NCI-H2081 (cell line): ENCODE results near the gene FAM13A.

Source experiments
- DNase-seq, 2 experiments: peaks; one replicate each; lab custom pipeline; 2025; lab: John Stamatoyannopoulos, UW

FAM13A gene

GRCh38 chr4:88718098-88718497, 338.9 kb downstream of the FAM13A start:
- no peak for DNase-seq

GRCh38 chr4:88713782-88714181, 343.2 kb downstream of the FAM13A start:
- no peak for DNase-seq

GRCh38 chr4:88709989-88710388, 347.0 kb downstream of the FAM13A start:
- DNase-seq = no peak

- DNase-seq = peak; percentile 50 to 62
Measured at GRCh38 chr4:88706574-88706973, 350.4 kb downstream of the FAM13A start.

- no peak for DNase-seq
Measured at GRCh38 chr4:88705805-88706492, 351.0 kb downstream of the FAM13A start.

- DNase-seq = no peak
Measured at GRCh38 chr4:88705223-88705622, 351.8 kb downstream of the FAM13A start.

- no peak for DNase-seq
Measured at GRCh38 chr4:88702782-88703181, 354.2 kb downstream of the FAM13A start.

- DNase-seq = no peak
Measured at GRCh38 chr4:88698519-88698918, 358.5 kb downstream of the FAM13A start.

- DNase-seq = peak; percentile 60 to 76
Measured at GRCh38 chr4:88697588-88698329, 359.2 kb downstream of the FAM13A start, which contains the start of gene NAP1L5. NAP1L5 (minus strand) TSS chr4:88697829; CDS start chr4:88697754, 75 bp downstream.

- peak in 1 of 2 experiments; percentile 31 for DNase-seq
Measured at GRCh38 chr4:88697141-88697540, 359.8 kb downstream of the FAM13A start.

GRCh38 chr4:88696630-88697029, 360.4 kb downstream of the FAM13A start:
- peak in 1 of 2 experiments; percentile 2 for DNase-seq

GRCh38 chr4:88693792-88694191, 363.2 kb downstream of the FAM13A start:
- no peak for DNase-seq

GRCh38 chr4:88690355-88690754, 366.6 kb downstream of the FAM13A start:
- no peak for DNase-seq

GRCh38 chr4:88681209-88681608, 375.8 kb downstream of the FAM13A start:
- DNase-seq = no peak
